Activated gamma-delta T cell (primary cell): ENCODE measurements around the gene GDF11.

Experiments used
- DNase-seq: peaks from one replicate; lab custom pipeline; 2025; lab: John Stamatoyannopoulos, UW

Gene GDF11

DNA sequence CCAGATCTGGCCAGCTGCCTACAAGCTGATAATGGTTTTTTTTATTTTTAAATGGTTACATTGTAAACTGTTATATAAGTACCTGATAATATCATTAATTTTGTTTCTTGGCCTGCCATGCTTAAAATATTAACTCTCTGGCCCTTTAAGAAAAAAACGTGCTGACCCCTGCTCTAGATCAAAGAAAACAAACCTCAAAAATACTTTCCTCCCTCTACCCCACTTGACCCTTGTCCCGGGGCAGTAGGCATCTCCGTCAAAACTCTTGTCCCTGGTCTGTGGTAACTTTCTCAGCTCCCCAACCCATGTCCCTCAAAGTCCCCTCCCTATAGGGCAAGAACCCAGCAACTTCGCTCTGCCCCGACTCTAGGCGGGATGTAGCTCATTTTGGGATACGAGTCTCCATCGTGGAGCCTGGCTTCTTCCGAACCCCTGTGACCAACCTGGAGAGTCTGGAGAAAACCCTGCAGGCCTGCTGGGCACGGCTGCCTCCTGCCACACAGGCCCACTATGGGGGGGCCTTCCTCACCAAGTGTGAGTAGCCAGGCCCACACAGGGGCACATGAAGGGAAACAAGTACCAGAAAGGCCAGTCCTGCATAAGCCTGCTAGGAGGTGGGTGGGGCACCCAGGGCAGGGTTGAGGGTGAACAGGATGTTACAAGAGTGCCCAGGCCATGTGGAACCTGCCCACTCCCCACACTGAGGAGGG lies 19.3 kb upstream of the GDF11 start:
- no peak for DNase-seq

DNA sequence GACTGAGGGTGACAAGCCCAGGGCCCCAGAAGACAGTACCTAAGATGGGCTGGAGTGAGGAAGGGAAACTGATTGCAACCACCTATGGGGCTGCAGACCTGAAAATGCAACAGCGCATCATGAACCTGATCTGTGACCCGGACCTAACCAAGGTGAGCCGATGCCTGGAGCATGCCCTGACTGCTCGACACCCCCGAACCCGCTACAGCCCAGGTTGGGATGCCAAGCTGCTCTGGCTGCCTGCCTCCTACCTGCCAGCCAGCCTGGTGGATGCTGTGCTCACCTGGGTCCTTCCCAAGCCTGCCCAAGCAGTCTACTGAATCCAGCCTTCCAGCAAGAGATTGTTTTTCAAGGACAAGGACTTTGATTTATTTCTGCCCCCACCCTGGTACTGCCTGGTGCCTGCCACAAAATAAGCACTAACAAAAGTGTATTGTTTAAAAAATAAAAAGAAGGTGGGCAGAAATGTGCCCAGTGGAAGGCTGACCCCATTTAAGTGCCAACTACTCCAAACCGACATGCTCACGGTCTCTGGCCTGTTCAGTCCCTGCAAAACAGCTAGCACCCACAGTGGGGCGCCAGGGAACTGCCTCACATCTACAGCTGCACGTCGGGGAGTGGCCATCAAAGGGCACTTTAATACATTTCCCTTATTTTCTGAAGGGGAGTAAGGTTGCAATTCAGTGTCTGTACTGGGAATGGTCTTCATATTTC lies 18.5 kb upstream of the GDF11 start:
- DNase-seq: no peak

DNA sequence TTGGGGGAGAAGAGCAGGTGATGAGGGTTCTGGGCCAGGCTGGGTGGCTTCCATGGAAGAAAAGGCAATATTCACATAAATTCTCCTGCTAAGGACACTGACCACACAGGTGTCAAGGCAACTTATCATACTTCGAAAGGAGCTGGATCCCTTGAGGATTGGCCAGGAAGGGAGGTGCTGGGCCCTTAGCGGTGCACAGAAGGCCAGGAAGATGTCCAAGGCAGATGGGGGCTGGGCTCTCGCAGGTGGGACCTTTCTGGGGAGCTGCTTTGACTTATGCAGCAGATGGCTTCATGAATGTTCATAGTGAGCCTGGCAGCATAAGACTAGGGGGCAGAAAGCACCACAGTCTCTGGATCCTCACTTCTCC lies 18.0 kb upstream of the GDF11 start:
- no peak for DNase-seq

DNA sequence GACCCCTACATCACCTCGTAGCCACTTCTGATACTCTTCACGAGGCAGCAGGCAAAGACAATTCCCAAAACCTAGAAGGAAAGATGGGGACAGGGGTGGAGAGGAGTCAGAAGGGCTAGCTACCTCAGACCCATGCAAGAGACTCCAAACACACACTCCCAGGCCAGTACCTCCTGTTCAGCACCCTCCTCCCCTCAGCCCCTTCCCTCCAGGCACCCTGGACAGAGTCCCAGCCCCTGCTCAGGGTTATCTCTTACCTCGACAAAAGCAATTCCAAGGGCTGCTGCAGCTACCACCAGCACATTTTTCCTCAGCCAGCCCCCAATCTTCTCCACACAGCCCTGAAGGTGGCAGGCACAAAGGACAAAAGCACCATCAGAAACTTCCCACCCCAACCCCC lies 17.4 kb upstream of the GDF11 start:
- DNase-seq: no peak

DNA sequence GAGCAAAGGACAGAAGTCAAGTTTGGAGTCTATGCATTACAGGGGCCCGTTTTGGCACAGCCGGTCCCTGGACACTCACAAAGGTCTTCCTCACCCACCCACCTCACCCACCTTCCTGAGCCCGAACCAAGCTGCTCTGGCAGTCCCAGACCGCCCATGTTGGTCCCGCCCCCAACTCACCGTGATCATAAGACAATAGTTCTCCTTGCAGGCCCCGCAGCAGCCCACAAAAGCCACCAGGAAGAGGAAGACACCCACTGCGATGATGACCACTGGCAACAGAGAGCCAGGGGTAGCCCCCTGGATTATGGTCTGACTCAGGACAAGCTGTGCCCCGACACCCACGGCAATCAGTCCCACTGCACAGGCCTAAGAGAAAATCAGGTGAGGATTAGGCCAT lies 16.0 kb upstream of the GDF11 start:
- no peak for DNase-seq

DNA sequence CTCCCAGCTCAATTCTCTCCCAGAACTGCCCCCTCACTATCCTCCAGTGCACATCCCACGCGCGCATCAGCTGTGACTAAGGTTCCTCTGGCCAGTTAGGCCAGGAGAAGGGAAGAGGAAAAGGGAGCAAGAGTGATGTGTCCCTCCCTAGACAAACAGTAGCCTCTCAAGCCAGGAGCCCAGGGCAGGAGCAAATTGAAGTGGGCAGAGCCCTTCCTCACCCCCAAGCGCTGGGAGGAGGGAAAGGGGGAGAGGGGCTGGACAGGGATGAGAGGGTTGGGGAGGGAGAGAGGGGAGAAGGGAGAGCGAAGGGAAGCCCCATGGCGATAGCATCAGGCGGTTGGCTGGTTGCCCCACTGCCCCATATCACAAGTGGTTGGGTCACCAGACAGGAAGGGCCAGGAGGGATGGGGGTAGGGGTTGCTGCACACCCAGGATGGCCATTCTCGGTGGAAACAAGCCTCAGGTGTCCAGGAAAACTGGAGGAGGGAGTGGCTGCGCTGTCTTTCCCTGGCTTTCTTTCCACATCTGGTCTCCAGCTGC lies 15.2 kb upstream of the GDF11 start:
- DNase-seq: no peak

DNA sequence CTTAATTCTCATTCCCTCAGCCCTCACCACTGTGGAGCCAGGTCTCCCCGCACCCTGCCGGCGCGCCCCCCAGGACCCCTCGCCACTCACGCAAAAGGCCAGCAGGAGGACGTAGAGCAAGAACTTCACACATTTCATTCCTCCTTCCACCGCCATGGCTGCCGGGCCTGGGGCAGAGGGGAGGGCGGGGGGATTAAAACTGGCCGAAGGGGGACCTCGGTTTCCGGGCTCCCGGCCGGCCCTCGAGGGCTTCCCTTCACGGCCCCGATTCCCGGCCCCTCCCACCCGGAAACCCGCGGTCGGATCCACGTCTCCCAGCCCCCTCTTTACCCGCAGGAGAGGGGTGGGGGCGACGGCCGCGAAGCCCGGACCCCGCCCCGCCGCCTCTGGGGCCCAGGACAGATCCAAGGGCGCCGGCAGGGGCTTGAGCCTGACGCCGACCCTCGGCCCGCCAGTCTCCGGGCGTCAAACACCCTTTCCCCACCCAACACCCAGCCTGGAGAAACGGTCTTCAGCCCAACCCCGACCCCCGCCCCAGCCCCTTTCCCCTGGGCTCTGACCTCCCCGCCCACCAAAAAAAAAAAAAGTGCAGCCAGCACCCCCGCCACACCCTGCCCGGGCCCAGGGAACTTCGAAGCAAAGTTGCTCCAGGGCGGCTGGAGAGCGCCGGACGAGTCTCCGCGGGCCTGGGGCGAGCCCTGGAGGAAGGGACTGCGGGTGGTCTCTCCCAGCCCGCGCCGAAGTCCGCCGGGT lies 14.6 kb upstream of the GDF11 start:
- DNase-seq: peak; percentile 26

DNA sequence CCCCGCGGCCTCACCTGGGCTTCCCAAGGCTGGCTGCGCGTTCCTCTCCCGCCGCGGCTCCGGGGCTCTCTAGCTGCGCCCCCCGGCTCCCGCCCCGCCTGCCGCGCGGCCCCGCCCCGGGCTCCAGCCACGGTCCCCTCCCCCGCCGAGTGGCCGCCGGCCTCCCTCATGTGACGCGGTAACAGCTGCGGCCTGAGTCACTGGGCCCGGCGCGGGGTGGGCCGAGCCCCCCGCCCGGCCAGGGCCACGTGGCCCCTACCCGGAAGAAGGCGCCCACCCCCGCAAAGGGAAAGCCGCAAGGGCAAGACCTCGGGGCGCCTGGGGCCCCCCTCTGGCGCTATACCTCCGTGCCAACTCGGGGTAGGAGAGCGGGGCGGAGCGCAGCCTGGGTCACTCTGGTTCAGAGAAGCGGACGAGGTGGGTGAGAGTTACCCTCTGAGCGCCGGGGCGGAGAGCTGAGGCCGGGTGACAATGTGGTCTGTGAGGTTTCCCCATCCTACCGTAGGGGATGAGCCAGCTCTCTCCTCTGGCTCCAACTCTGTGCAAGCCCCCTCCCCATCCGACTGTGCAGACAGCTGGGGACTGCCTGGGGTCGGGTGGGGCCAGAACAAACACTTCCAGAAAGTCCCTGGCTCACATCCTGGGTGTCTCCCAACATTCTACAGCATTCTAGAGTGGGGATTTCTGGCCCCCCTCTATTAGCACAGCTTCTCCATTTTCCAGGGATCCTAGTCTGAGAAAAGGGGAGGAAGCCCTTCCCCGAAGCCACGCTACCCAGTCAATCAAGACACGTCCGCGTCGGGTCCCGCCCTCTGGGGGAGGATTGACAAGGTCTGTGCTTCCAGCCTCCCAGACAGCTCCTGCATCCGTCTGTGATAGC lies 13.7 kb upstream of the GDF11 start, which contains the start of gene CD63:
TSS of gene CD63 (minus strand) at position 71 of the 880 bp plus-strand sequence. CDS start 668 bp downstream, outside the sequence.
- peak; percentile 58 for DNase-seq

DNA sequence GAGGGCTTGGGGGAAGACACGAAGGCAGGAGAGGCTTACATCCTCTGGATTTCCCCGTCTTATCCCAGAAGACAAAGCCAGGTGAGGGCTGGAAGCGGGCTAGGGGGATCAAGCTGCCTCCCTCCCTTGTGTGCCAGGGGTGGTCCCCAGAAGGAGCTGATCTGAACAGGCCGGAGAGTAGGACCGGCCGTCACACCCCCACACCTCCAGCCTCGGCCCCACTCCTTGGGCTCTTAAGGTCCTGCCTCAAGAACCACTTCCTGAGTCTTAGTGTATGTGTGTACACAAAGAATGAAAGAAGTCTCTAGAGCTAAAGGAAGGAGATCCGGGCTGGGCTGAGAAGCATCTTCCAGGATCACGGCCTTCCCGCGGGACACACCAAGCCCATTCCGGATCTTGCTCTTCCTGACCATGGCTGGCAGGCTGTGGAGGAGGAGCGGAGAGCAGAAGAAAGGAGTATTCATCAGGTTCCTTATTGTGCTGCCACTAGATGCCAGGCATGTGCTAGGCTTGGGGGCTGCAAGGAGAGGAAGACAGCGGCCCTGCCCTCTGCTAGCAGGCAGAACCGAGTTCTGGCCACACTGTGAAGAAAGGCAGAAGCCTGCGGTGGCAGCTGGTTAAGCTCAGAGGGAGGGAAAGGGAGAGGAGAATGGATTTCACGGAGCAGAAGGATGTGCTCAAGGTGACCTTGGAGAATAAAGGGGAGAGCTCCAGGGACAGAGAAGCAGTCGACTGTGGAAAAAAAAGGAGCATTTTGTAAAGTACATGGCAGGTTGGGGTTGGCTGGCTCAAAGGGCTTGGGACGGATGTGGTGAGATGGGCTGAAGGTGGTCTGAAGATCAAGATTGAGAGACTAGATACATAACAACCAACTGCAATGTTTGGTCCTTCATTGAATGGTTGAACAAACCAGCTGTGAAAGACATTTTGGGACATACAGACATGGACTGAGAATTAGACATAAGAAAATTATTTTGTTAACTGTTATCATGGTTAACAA lies 12.8 kb upstream of the GDF11 start:
- no peak for DNase-seq

DNA sequence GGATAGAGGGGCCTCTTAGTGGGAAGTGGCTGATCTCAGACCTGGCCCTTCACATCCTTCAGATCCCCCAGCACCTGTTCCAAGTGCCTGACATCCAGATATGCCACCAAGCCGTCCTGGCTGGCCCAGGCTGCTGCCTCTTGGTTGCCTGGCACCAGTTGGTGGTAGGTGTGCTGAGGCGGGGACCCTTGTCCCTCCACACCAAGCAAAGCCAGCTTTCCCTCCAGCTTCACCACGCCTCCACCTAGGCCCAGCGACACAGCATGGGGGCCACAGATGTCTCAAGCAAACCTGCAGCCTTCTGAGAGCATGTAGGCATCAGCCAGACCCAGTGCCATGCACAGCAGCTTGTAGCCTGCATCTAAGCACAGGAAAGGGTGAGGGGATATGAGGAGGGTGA lies 10.6 kb upstream of the GDF11 start:
- no peak for DNase-seq

DNA sequence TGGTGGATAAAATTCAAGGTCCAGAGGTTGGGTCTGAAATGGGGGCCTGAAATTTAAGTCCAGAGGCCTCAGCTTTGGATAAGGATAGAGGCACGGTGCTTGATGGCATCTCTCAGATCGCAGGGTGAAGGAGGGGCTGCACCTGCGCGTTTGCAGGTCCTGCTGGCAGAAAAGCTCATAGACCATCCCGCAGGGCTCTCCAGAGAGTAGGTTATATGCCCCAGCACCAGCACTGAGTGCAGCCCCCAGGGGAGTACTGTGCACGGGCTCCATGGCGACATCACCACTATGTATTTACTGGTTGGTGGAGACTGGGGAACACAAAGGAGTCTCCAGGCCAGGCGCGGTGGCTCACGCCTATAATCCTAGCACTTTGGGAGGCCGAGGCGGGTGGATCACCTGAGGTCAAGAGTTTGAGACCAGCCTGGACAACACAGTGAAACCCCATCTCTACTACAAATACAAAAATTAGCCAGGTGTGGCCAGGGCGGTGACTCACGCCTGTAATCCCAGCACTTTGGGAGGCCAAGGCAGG lies 9.8 kb upstream of the GDF11 start:
- DNase-seq: no peak

DNA sequence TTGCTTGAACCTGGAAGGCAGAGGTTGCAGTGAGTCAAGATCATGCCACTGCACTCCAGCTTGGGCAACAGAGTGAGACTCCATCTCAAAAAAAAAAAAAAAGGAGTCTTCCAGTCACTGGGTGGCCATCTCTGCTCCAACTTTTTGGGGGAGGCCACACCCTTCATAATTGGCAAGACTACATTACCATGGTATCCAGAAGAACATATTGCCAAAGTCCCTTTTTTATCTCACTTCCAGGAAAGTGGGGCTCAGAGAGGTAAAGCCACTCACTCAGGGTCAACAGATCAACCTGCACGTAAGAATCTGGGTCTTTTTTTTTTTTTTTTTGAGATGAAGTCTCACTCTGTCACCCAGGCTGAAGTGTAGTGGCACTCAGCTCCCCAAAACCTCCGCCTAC lies 9.1 kb upstream of the GDF11 start:
- no peak for DNase-seq

DNA sequence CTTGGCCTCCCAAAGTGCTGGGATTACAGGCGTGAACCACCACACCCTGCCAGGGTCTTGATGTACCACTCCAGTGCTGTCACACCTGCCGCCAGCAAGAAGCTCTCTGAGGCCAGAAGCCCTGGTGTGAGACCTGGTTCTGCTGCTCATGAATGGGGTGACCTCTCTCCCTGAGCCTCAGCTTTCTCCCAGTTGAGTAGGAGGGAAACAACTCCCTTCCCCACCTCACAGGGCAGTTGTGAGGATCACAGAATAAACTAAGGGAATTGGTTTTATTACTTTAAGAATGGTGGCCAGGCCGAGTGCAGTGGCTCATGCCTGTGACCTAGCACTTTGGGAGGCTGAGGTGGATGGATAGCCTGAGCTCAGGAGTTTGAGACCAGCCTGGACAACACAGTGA lies 8.3 kb upstream of the GDF11 start:
- DNase-seq: no peak

DNA sequence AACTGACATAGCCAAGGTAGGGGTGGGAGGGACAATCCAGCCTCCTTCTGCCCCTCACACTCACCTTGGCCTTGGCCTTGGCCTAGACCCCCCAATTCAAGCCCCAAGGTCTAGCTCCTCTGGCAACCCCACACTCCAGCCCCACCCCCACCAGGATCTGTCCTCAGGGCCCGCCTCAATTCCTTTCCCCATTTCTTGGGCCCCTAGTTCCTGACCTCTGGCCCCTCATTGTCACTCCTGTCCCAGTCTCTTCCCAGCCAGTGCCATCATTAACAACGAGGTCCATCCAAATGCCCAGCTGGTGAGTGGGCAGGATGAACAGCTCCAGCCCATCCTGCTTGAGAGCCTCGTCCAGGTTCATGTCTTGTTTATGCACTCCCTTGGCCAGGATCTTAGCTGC lies 6.8 kb upstream of the GDF11 start:
- no peak for DNase-seq

DNA sequence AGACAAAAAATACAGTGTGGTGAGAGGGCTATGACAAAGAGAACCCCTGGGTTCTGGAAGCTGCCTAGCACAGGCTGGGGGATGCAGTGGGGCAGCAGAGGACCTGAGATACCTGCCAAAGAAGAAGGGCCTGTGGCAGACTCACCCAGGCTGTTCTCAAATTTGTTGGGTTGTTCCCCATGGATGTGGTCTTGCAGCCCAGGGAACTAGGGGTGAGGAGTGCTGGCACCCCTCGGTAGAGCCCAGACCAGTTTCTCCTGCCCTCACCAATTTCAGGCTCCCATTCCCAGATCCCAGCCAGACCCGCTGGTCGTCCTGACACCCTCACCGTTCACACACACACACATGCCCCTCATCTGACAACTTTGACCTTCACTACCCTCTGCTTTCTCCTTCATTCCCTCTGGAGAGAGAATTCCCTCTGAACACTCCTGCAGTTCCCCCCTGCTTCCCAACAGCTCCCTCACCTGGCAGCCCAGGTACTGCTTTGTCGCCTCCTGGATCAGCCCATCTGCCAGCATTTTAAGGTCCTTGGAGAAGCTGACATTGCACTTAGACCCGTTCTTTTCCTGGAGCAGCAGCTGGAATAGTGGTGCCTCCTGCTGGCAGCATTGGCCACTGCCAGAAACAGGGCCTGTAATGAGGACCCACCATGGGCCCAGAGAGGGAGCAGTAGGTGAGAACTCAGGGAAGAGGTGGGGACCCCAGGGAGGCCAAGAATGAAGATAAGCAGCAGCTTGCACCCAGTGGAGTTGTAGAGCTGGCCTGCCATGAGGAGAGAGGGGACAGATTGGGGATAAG lies 5.9 kb upstream of the GDF11 start:
- no peak for DNase-seq

DNA sequence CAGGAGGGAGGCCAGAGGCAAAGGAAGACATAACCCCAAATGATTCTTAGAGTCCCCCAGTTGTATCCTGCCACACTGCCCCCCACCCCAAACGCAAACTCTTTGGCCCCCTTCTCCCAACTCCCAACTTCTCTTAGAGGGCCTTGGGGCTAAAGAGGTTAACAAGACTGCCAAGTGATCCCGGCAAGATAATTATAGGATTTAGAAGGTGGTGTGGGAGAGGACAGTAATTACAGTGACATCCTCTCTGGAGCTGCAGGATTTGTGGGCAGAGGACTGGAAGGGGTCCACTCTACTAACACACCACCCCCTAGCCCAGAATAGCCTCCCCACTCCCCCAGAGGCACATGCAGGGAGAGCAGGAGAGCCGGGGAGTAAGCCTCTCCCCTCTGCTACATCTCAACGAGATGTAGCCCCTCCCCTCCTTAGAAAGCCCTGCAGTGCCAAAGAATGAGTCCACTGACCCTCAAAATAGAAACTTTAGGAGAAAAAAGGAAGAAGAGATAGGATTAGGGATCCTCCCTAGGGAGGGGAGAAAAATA lies 5.3 kb upstream of the GDF11 start:
- DNase-seq: no peak

DNA sequence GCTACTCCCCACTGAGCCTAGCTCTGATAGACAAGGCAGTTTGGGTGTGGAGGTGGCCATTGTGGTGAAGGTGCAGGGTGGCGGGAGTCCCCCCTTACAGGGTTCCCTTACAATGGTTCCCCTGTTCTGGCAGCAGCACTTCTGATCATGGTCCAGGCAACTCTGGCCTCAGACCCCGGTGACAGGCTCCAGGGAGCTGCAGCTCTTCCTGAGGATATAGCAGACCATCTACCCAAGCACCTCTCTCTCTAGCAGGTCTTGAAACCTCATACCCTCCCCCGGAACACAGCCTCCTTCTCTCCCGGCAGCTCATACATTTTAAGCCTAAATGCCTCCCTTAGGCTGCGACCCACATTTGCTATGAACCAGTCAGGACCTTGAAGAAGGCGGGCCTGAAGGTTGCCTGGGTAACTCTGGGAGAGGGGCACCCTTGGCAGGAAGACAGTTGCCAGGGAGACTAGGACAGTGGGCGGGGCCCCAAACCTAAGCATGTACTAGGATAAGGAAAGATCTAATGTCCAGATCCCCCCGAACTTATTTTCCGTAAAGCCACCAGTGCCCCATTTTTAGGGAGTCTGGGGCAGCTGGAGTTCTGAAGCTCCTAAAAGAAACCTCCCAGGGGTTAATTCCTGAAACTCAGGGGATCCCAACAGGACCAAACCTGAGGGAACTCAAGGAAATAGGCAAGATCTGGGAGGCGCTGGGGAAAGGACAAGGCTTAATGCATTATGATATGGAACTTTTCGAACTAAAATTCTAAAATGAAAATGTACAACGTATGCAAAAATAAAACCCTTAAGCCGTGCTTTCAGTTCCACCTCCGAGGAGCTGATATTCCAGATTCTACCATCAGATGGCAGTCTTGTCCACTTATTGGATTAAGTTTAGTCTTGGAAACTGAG lies 4.5 kb upstream of the GDF11 start:
- DNase-seq: no peak

DNA sequence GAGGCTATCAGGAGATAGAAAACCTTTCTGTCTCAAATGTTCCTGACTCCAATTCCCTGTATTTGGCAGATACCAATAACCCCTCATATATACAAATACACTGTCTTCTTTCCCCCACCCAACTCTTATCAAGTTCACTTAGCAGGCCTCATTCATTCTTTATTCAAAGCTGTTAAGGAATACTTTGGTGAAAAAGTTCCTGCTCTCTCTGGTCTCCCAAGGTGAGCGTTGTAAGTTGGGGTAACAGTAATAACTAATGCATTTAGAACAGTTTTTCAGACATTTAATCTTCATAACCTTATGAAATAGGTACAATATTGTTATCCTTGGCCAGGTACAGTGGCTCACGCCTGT lies 3.9 kb upstream of the GDF11 start:
- no peak for DNase-seq
